Activated T-cell treated with anti-CD3 and anti-CD28 coated beads, Interleukin-2, amount 50 U/mL, for 1 hour (primary cell): ENCODE results near the gene MICU1.
A peak's percentile ranks its signal among the peaks of the same experiment; 100 is the strongest.

Source experiments
- DNase-seq: peaks from one replicate; pipeline ENCODE4 v3.0.0-alpha.2; 2020

Gene MICU1

GRCh38 chr10:72322280-72323058, 303.4 kb downstream of the MICU1 start:
- peak; percentile 70 for DNase-seq

DNA sequence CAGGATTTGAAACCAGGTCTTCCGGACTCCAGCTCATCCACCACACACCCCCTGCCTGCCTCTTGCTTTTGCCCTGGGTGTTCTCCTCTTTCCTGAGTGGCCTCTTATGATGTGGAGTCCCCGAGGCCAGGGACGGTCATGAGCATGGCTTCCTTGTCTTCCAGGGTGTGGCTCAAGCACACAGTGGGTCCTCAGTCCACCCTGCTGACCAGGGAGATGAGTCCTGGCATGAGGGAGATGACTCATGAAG, 303.9 kb downstream of the MICU1 start:
- DNase-seq = no peak

DNA sequence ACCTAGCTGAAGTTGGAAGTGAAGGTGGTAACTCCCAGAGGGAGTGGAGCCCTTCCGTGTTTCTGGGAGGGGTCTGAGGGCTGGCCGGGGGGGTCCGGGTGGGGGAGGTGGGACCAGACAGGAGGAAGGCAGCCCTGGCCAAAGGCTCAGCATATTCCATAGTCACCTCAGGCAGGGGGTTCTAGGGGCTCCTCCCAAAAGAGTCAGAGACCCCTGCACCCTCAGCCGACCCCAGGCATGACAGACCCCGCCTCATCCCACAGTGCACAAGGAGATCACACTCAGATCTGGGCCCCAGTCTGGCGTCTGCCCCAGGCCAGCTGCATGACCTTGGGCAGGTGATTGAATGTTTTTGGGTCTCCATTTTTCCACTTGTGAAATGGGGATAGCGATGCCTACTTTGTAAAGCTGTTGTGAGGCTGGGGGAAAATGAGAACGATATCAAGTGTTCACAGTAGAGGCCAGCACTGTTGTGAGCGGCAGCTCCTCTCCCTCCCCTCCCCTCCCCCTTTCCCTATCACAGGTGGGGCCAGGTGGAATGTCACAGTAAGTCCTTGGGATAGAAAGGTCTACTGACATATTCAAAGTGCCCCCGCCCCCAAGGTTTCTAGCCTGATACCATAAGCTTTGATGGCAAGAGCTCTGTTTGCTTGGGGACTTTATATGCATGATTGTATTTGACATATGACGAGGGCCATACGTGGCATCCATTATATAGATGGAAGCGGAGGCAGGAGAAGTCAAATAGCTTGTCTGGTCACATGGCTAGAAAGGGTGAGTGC, 304.4 kb downstream of the MICU1 start:
- no peak for DNase-seq

- DNase-seq = peak; percentile 62
Observed at GRCh38 chr10:72320676-72321247, 305.1 kb downstream of the MICU1 start.

GRCh38 chr10:72319416-72320254, 306.2 kb downstream of the MICU1 start:
- DNase-seq = peak; percentile 87

DNA sequence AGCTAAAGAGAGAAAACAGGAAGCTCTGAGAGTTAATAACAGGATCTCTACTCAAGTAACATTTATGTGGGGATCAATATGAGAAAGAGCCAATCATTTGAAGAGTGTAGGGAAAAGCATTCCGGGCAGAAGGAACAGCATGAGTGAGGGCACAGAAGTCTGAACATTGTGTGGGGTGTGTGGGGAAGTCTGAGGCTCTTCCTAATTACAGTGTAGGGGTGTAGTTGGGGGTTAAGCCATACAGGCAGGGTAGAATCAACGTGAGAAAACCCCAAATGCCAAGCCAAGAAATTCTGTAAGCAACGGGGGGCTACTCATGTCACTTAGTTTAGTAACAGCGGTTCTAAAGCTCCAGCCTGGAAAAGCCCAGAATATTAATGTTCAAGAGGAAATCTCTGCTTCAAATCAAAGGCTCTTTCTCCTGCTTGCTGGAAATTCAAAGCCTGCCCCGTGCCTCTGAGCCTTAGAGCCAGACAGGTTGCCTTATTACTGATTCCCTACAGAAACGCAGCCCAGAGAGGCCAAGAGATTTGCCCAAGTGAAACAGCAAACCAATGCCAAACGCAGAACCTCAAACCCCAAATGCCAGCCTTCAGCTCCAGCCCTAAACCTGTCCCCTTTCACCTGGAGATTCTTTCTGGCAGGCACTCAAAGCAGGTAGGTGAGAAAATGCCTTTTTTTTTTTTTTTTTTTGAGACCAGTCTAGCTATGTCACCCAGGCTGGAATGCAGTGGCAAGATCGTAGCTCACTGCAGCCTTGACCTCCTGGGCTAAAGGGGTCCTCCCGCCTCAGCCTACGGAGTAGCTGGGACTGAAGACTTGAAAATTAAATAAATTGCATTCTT, 307.2 kb downstream of the MICU1 start:
- DNase-seq = no peak
